GM12891 (cell line): Measurements from ENCODE around the gene DNAAF3.

Experiments used
- POLR2A ChIP-seq: IDR thresholded peaks from 2 replicates; pipeline ENCODE4 v1.6.1; 2011; ENCODE audit warnings: low read depth, low read length, control low read depth
- SPI1 ChIP-seq: IDR thresholded peaks from 2 replicates; pipeline ENCODE4 v1.6.1; 2011; ENCODE audit warnings: low read depth, low read length, control low read depth

DNA sequence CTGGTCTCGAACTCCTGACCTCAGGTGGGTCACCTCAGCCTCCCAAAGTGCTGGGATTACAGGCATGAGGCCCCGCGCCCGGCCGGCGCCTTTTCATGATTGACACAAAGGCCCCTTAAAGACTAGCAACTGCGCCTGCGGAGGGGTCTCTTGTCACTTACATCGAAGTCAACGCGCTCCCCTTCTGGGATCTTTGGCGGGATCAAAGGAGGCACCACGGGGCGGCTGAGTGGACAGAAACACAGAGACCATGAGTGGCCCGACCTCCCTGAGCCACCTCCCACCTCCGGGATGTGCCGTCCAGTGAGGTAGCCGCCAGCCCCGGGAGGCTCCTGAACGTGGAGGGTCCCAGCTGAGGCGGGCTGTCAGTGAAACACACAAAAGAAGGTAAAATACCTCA is 24.7 kb downstream of the DNAAF3 start:
- TF ChIP-seq POLR2A (no peak), SPI1 (no peak)
